Stomach smooth muscle (tissue), 2 donors: ENCODE data around the gene BTLA.
"Not testable (repeated sequence)": the region's sequence is repeated elsewhere in the genome, so short reads cannot be mapped to it uniquely, and the experiment has no call there.

Experiments
- H3K27ac ChIP-seq: one replicate; pipeline ENCODE4 v1.7.0; 2013; ENCODE audit warnings: mild to moderate bottlenecking, low read length, inconsistent platforms
- H3K27me3 ChIP-seq, 2 donors: one replicate each; pipeline ENCODE4 v1.7.0; 2013; ENCODE audit warnings: low read length in 2 of 2; ENCODE audit not compliant: insufficient read depth in 2 of 2, control insufficient read depth in 1 of 2
- H3K36me3 ChIP-seq, 2 donors: one replicate each; pipeline ENCODE4 v1.7.0; 2013; ENCODE audit warnings: low read length in 2 of 2; ENCODE audit not compliant: control insufficient read depth in 2 of 2, insufficient read depth in 2 of 2
- H3K4me1 ChIP-seq: one replicate; pipeline ENCODE4 v1.7.0; 2013; ENCODE audit warnings: low read length; ENCODE audit not compliant: control insufficient read depth, insufficient read depth
- H3K4me3 ChIP-seq, 2 donors: one replicate each; pipeline ENCODE4 v1.7.0; 2013; ENCODE audit warnings: low read length in 2 of 2
- H3K9ac ChIP-seq, 2 donors: one replicate each; pipeline ENCODE4 v1.7.0; 2013; ENCODE audit warnings: low read length in 2 of 2, mild to moderate bottlenecking in 1 of 2
- H3K9me3 ChIP-seq, 2 donors: one replicate each; pipeline ENCODE4 v1.7.0; 2013; ENCODE audit warnings: low read length in 2 of 2; ENCODE audit not compliant: control insufficient read depth in 2 of 2
- donor health status: healthy.
- donor health status: Pancreatic carcinoma.

The BTLA gene, protein sequence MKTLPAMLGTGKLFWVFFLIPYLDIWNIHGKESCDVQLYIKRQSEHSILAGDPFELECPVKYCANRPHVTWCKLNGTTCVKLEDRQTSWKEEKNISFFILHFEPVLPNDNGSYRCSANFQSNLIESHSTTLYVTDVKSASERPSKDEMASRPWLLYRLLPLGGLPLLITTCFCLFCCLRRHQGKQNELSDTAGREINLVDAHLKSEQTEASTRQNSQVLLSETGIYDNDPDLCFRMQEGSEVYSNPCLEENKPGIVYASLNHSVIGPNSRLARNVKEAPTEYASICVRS

DNA sequence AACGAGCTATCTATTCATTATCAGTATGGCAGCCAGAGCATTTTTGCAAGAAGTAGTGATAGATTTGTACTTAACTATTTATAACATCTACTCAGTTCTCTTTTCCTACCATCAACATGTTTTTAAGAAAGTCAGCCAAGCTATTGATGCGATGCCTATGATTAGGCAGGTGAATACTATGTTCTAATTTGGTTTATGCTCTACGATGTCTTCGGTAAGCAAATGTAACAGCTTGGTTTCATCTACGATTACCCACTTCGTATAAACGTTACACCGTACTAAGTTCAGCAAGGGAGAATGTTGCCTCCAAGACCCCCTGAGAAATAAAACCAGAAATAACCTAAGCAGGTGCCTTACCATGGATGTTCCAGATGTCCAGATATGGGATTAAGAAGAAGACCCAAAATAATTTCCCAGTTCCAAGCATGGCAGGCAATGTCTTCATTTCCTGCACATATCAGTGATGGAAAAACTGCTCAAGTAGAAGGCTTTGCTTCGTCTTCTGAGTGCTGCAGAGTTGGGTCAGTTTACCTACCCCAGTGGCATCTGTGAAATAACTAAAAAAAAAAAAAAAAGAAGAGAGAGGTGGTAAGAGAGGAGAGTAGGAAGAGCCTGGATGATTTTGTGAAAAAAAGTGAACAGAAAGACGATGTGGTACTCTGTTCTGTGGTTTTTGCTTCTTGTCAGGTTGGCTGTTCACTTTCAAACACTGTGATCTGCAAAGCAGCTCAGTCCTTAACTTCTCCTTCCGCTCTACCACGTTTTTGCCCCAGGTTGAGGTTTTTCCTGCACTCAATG, at the start of gene BTLA:
Gene BTLA, minus strand, starts transcription at position 559 of the 798 bp plus-strand sequence. Its CDS starts 114 bp downstream, at position 445.
- Histone ChIP-seq H3K4me1 (no peaks in the 10 kb centered on the region), H3K27ac (no peak within 1 kb of the TSS), H3K9ac (no peak within 1 kb of the TSS), H3K36me3 (no peaks in the 10 kb centered on the region), H3K4me3 (no peak within 1 kb of the TSS), H3K9me3 (no peaks in the 10 kb centered on the region), H3K27me3 (no peaks in the 10 kb centered on the region)

DNA sequence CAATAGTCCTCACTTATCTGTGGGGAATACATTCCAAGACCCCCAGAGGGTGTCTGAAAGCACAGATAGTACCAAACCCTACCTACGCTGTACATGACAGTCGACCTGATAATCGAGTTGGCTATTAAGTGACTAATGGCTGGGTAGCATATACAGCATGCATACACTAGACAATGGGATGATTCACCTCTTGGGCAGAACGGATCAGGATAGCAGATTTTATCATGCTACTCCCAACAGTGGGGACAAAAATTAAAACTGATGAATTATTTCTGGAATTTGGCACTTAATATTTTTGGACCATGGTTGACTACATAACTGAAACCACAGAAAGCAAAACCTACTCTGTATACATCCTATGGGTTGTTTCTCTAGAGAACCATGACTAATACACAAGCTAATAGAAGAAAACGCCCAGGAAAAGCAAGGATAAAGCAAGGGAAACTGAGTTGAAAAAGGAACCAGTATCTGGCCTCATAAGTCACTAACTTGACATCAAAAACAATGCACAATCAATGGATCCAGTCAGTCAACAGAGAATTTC, 47.0 kb upstream of the BTLA start:
- no peak overlapping the region for H3K9ac ChIP-seq
- no peak overlapping the region for H3K27ac ChIP-seq
- peaks cover 7 to 29% of the 10 kb centered on the region in 2 donors for H3K36me3 ChIP-seq
- H3K27me3 ChIP-seq = no peaks in the 10 kb centered on the region
- no peaks in the 10 kb centered on the region for H3K9me3 ChIP-seq
- no peak overlapping the region for H3K4me3 ChIP-seq
- no peaks in the 10 kb centered on the region for H3K4me1 ChIP-seq

DNA sequence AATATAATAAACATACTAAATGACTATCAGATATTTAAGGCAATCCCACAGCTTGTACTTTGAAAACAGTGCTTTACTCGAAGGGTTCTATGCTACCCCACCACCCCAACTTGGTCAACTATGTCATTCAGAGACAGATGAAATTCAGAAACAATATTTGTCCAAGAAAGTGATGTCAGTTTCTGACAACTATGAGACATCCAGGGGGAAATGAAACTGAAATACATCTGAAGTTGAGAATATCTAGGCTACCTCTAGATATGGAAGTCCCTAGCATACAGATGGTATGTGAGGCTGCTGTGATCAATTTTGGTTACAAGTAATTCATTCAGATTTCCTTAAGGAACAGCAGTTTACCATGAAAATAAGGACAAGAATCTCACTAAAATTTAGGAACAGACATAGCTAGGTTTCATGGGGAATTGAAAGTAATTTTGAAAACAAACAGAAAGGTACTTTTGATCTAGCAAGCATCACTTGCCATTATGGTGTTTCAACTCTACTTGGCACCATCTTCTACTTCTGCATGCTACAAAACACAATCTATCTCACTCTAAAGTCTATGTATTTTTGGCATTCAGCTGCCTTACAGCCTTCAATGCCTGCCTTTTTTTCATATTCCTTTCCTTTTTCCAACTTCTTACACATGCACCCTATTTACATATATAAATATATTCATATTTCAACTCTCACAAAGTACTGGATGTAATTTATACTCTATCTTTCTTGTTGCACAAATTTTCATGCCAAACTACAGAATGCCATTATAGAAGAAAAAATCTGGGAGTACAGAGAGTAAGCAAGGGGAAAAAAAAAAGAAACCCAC, 40.8 kb upstream of the BTLA start:
- H3K4me3 ChIP-seq = no peak overlapping the region
- H3K36me3 ChIP-seq = peaks cover 2 to 16% of the 10 kb centered on the region in 2 donors
- no peaks in the 10 kb centered on the region for H3K27me3 ChIP-seq

DNA sequence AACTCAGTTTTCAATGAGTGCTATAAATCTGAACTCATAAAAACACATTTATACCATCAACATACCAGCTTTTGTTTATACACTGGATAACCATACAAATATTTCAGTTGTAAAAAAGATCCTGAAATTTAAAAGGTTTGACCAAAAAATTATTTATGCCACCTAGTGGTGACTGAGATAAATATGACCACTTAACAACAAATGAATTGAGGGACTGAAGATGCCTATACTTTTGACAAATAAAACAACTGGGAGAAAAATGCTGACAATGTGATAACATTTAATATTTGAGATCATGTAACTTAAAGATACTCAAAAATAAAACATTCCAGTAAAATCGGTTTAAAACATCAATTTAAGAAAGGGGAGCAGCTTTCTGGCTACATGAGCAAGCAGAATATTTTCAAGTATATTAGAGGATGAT, 32.1 kb upstream of the BTLA start:
- H3K27me3 ChIP-seq = no peaks in the 10 kb centered on the region
- H3K36me3 ChIP-seq = peaks cover 16 to 26% of the 10 kb centered on the region in 2 donors
- no peak overlapping the region for H3K9ac ChIP-seq
- no peaks in the 10 kb centered on the region for H3K4me1 ChIP-seq
- H3K9me3 ChIP-seq = no peaks in the 10 kb centered on the region
- H3K4me3 ChIP-seq = no peak overlapping the region
- H3K27ac ChIP-seq = no peak overlapping the region

More for the DNA sequence above, 40.8 kb upstream of the BTLA start:
- Histone ChIP-seq H3K27ac (no peak overlapping the region), H3K9ac (no peak overlapping the region), H3K4me1 (no peaks in the 10 kb centered on the region), H3K9me3 (no peaks in the 10 kb centered on the region)

DNA sequence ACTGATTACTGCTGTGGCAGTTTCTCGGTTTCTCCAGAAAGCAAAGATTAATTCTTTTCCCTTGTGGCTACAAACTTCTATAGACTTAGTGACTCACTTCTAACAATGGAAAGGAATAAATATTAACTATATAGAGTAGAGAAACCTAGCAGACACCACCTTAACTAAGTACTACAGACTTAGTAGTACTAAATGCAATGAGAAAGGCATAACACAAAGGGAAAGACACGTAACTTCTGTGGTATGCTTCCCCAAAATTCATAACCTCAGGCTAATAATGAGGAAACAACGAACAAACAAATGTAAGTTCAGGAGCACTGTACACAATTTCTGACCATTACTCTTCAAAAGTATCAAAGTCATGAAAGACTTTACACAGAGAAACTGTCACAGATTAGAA, 31.3 kb upstream of the BTLA start:
- H3K4me1 ChIP-seq = no peaks in the 10 kb centered on the region
- no peaks in the 10 kb centered on the region for H3K9me3 ChIP-seq
- H3K36me3 ChIP-seq = peaks cover 13 to 20% of the 10 kb centered on the region in 2 donors
- no peak overlapping the region for H3K9ac ChIP-seq
- no peaks in the 10 kb centered on the region for H3K27me3 ChIP-seq
- H3K27ac ChIP-seq = no peak overlapping the region
- no peak overlapping the region for H3K4me3 ChIP-seq

DNA sequence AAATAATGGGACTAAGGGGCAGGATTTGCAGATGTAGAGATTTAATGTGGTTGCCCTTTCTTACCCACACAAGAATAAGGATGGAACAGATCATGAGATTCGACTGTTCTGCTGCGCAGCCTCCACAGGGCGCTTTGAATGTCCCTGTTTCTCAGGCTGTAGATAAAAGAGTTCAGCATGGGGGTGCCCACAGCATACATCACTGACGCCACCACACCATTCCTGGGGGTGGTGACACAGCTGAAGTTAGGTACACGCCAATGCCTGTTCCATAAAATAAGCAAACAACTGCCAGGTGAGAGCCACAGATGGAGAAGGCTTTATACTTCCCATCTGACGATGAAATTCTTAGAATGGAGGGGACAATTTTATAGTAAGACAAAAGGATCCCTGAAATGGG, 24.9 kb upstream of the BTLA start:
- not testable (repeated sequence) for H3K9me3 ChIP-seq, H3K4me3 ChIP-seq, H3K36me3 ChIP-seq, H3K27me3 ChIP-seq, H3K4me1 ChIP-seq, H3K9ac ChIP-seq, H3K27ac ChIP-seq

DNA sequence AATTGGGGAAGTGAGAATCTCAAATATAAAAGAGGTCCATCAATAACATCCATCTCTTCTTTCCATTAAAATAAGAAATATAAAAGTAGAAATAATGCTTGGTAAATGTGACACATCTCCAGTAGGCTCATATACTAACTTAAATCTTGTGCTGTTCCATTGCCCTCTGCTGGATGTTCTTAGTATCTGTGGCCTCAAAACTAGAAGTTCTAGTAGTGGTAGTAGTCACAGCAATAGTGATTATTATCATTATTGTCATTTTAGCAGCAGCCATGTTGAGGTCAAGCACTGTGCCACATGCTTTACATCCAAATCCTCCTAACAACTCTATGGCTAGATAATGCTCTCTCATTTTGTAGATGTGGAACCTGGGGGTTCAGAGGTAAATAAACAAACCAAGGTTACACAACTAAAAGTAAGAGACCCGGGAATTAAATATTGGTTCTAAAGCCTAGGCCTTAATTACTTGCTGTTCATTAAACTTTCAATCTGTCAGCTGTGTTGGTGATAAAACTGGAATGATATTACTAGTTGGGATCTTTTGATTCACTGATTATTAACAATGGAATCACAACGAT, 20.2 kb upstream of the BTLA start:
- no peak overlapping the region for H3K9ac ChIP-seq
- H3K4me3 ChIP-seq = no peak overlapping the region

DNA sequence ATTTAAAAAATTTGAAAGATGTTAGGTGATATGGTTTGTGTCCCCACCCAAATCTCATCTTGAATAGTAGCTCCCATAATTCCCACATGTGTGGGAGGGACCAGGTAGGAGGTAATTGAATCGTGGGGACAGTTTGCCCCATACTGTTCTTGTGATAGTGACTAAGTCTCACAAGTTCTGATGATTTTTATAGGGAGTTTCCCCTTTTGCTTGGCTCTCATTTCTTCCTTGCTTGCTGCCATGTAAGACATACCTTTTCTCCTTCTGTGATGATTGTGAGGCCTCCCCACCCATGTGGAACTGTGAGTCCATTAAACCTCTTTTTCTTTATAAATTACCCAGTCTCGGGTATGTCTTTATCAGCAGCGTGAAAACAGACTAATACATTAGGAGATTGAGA, 19.7 kb upstream of the BTLA start:
- not testable (repeated sequence) for H3K4me1 ChIP-seq, H3K9me3 ChIP-seq, H3K27me3 ChIP-seq, H3K4me3 ChIP-seq, H3K9ac ChIP-seq, H3K36me3 ChIP-seq, H3K27ac ChIP-seq

More for the DNA sequence above, 20.2 kb upstream of the BTLA start:
- Histone ChIP-seq H3K27me3 (no peaks in the 10 kb centered on the region), H3K9me3 (no peaks in the 10 kb centered on the region), H3K4me1 (no peaks in the 10 kb centered on the region), H3K36me3 (no peaks in the 10 kb centered on the region), H3K27ac (no peak overlapping the region)

DNA sequence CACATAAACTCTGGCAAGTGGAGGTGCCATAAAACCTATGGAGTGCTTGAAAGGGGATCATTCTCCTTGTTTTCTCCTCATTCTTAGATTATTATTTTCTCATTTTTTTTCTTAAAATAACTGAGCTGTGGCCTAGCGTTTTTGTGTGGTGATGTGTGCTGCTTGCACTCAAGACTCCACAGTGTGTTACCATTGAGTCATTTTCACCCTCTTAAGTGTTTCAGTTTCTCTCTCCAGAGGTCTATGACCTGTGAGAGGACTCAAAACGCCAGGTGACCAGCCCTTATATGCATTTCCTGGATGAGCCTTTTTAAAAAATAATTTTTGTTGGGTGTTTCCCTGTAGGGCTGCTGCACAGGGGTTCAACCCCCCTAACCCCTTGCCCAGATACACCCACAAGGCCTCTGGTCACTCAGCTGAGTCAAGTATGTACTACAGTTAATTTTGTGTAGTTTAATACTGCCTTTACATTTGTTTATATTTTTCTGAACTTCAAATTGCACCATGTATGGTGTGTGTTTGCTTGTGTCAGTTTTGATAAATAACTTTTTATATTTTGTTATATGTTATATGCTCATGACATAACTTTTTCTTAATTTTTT, 15.4 kb upstream of the BTLA start:
- Histone ChIP-seq H3K36me3 (no peaks in the 10 kb centered on the region), H3K27ac (no peak overlapping the region)

DNA sequence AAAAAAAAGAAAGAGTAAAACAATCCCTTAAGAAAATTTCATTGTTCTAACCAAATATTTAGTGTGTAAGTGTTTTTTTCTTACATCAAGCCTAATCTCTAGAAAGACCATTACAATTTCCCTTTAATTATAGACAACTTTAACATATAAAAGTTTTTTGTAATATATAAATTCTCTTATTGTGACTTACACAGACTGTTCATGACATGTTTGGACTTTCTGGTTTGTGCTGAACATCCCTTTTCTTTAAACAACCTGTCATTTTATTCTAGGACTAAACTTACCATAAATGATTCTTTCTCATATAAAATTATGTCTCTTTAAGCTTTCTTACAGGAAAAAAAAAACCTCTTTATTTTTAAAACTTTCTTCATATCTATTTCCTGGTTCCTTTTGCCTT, 13.0 kb upstream of the BTLA start:
- no peak overlapping the region for H3K27ac ChIP-seq
- H3K36me3 ChIP-seq = no peaks in the 10 kb centered on the region
- no peaks in the 10 kb centered on the region for H3K4me1 ChIP-seq
- H3K4me3 ChIP-seq = no peak overlapping the region
- no peak overlapping the region for H3K9ac ChIP-seq
- H3K27me3 ChIP-seq = no peaks in the 10 kb centered on the region
- no peaks in the 10 kb centered on the region for H3K9me3 ChIP-seq

More for the DNA sequence above, 15.4 kb upstream of the BTLA start:
- H3K4me3 ChIP-seq = no peak overlapping the region
- no peaks in the 10 kb centered on the region for H3K4me1 ChIP-seq
- no peaks in the 10 kb centered on the region for H3K27me3 ChIP-seq
- H3K9me3 ChIP-seq = no peaks in the 10 kb centered on the region
- no peak overlapping the region for H3K9ac ChIP-seq
